ENCODE results near the gene BSPRY.
"Not testable (repeated sequence)": the region's sequence is repeated elsewhere in the genome, so short reads cannot be mapped to it uniquely, and the experiment has no call there.

Gene BSPRY

DNA sequence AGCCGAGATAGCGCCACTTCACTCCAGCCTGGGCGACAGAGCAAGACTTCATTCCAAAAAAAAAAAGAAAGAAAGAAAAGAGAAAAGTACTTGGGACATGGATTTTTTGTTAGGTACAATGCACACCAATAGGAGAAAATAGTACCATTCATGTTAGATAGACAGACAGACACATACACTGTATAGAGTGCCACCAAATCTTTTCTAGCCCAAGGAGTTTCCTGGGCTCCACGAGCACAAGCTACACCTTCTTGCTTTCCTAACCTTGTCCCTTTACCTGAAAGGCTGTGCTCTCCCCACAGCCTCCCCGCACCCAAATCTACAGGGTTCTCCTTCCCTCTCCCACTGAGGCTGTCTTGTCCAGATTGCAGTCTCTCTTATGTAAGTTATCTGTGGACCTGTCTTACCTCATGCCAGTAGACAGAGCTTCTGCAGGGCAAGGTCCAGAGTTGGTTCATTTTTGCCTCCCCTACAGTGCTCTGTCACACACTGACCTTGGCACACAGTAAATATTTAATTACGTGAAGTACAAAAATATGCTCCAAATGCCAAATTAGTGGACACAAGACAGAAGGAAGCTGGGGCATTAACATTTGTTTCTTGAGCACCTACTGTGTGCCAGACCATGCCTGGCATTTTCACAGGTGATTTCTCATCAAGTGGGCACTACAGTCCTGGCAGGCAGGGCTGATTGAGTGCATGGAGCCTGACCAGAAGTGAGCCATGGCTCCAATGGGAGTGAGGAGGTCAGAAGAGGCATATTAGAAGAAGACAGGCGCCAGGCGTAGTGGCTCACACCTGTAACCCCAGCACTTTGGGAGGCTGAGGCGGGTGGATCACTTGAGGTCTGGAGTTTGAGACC, 45.9 kb downstream of the BSPRY start:
- DNase-seq (ENCODE audit: low read depth, low spot score), result no peak

DNA sequence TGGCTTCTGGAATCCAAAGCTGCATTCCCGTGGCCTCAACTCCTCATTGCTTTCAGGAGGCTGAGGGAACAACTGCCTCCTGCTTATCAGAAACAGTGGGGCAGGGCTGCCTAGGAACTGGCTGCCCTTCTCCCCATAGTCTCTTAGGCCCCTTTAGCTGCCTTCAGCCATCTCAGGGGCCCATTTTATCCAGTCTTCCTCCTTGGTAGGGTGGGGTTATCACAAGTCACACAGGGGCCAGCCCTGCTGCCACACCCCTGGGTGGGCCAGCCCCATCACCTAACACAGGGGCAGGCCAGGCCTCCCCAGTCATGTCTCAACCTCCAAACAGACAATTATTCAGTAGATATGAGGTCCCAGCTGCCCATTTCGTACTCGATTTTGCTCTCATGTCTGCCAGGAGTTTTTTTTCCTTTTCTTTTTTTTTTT, 47.9 kb downstream of the BSPRY start:
- no peak for DNase-seq (ENCODE audit: low read depth, low spot score)

DNA sequence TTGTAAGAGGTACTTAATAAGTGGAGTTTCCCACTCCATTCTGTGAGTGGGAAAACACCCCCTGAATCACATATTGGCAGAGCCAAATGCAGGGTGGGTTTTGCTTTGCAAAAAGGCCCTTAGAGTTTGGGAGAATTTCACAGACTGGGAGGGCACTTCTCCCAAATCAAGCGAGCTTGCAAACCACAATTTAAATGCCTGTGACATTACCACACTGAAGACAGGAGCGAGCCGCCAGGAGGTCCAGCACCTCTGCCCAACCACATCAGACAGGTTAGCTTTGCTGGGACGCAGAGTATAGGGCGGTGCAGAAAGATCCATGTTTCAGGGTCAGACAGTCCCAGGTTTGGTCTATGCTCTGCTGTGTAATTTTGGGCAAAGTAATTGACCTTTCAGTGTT, 49.5 kb downstream of the BSPRY start:
- DNase-seq (ENCODE audit: low read depth, low spot score), result no peak

DNA sequence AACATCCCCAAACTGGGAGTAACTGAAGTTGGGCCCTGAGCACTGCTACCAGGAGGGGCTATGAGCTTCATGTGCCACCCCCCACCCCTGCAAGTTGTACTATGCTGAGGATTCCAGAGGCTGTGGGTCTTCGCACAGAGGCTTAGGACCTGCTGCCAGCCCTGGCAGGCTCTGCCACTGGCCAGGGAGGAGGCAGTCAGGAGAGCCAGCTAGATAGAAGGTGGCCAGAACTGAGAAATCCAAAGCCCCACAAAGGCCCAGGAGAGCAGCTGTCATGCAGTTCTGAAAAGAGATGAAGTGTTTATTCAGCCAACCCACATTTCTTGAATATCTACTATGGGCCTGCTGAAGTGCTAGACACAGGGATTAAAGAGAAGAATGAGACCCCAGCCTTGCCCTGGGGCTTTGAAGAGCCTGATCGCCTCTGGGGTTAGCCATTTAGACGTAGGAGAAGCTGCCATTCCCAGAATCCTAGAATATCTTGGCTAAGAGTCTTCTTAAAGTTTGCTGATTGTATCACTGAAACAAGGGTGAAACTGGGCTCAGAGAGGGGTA, 50.4 kb downstream of the BSPRY start:
- no peak for DNase-seq (ENCODE audit: low read depth, low spot score)

DNA sequence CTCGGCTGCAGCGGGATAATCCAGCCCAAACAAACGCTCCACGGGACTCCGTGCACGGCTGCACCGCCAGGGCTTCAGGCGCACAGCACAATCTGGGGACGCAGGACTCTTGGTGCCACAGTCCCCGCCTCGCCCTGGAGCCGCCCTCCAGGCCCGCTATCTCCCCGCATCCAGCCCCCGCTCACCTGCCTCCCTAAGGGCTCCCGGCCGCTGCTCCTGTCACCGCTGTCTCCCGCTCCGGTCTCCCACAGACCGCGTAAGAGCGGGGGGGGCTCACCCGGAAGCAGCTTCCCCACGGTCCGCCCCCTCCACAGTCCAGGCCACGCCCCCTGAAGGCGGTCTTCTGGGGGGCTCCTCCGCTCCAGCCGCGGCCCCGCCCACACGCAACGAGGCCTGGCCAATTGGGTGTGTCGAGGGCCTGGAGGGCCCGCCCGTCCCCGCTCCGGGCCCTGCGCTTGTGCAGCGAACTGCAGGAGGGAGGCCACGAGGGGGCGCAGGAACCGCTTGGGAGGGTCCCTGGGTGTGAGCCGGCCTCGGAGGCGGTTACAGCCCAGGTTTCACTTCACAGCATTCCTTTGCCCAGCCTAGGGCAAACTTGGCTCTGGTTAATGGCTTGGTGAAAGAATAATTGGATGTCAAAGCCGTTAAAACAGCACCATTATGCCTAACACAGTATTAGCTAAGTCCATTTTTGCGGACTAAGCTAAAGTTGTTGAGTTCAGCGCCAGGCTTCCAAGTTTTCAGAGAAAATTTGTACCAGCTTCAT, 51.9 kb downstream of the BSPRY start, which contains the start of gene ALAD:
TSS of gene ALAD (minus strand) at position 258 of the 766 bp plus-strand sequence. CDS start 7,725 bp downstream, outside the sequence.
- no peak for DNase-seq (ENCODE audit: low read depth, low spot score)

DNA sequence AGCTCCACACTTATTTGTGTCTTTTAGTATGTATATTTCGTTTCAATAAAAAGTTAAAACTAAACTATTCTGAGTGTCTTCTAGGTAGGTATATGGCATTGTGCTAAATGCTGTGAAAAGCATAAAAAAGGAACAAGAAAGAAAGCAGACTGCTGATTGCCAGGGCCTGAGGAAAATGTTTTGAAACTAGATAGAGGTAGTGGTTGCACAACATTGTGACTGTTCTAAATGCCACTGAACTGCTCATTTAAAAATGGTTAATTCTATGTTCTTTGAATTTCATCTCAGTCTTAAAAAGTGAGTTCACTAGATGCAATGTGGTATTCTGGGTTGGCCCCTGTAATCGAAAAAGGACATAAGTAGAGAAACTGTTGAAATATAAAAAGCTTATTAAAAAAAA, 54.3 kb downstream of the BSPRY start:
- DNase-seq (ENCODE audit: low read depth, low spot score), result no peak

DNA sequence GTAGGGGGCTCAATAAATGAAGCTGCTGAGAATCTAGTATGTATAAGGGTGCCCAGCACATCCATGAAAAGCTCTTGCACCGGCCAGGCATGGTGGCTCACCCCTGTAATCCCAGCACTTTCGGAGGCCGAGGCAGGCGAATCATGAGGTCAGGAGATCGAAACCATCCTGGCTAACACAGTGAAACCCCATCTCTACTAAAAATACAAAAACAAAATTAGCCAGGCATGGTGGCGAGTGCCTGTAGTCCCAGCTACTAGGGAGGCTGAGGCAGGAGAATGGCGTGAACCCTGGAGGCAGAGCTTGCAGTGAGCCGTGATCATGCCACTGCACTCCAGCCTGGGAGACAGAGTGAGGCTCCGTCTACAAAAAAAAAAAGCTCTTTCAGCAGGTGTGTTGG, 57.0 kb downstream of the BSPRY start:
- not testable (repeated sequence) for DNase-seq (ENCODE audit: low read depth, low spot score)

DNA sequence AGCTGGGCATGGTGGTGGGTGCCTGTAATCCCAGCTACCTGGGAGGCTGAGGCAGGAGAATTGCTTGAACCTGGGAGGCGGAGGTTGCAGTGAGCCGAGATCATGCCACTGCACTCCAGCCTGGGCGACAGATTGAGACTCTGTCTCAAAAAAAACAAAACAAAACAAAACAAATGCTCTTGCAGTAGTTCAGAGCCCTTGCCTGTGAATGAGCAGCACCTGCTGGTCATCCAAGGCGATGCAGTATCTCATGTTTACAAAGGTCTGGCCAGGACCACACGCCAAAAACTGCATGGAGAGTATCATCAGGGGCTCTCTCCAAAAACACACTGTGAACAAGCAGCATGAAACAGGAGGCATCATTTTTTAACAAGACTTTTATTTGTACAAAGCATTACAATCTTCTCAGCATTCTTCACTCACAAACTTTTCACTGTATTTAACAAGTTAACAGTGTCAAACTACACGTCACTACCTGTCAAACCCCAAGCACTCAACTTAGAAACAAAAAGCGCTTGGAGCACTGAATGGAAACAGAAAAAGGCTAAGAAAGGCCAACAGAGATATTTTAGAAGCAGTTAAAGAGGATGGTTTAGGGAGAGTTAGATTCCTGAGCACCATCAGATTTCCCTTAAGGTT, 57.7 kb downstream of the BSPRY start:
- DNase-seq (ENCODE audit: low read depth, low spot score), result not testable (repeated sequence)

DNA sequence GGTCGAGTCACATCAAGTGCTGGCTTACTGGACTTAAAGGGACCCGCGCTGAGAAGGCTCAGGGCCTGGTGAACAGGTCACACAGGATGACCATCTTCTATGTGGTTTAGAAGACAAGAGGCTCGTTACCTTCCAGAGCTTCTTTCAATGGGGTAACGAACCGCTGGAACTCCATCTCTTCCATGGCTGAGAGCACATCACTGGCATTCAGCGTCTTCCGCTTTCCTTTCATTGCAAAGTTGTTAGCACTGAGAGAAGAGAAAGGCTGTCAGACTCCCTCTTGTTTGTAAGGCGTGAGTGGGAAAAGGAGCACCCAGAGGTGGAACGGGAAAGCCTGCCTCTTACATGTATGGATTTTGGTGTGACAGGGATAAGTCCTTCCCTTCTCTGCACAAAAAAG, 60.1 kb downstream of the BSPRY start:
- DNase-seq (ENCODE audit: low read depth, low spot score), result no peak

DNA sequence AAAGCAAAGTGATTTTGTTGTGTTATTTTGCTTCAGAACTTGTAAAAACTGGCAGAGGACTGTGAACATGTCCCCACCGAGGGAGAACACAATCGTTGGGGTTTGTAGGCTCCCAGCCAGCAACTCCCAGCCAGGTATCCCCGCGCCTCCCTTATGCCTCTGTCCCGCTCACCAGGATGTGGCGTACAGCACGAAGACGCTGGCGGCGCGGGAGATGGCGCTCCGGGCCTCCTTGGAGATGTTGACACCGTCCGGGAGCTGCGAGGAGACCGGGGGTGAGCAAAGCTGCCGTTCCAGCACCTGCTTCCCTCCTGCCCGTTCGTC, 60.5 kb downstream of the BSPRY start:
- no peak for DNase-seq (ENCODE audit: low read depth, low spot score)

DNA sequence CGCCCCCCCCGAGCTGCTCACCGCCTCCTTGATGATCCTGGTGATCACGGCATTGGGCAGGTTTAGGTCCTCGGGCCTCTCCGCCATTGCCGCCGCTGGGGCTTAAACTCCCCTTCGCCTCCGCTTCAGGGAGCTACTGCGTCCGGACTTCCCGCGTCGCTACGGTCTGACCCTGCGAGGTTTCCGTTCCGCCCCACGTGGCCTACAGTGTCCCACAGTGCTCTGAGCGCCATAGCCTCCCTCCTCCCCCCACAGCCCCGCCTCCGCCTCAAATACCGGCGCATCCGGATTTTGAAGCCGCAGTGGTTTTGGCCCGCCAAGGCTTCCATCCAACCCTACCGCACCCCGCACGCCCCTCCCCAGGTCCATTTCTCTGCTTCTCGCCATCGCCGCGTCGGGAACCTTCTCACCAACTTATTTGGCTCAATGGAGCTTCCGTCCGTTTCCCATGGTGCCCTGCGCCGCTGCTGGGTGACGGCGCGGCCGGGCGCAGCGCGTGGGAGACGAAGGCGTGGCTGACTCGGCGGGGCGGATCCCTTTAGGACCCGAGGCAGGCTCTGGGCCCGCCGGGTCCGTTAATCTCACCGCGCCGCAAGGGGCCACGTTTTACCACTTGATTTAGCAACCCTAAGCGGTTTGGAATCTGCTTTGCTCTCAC, 61.0 kb downstream of the BSPRY start, which contains the start of the genes C9orf43 and POLE3:
TSS of gene C9orf43 (plus strand) at position 541 of the 658 bp plus-strand sequence. CDS start 2,747 bp downstream, outside the sequence.
TSS of gene POLE3 (minus strand) at position 469 of the 658 bp plus-strand sequence. CDS start at position 87, 382 bp downstream.
- peak; percentile 73 for DNase-seq (ENCODE audit: low read depth, low spot score)

DNA sequence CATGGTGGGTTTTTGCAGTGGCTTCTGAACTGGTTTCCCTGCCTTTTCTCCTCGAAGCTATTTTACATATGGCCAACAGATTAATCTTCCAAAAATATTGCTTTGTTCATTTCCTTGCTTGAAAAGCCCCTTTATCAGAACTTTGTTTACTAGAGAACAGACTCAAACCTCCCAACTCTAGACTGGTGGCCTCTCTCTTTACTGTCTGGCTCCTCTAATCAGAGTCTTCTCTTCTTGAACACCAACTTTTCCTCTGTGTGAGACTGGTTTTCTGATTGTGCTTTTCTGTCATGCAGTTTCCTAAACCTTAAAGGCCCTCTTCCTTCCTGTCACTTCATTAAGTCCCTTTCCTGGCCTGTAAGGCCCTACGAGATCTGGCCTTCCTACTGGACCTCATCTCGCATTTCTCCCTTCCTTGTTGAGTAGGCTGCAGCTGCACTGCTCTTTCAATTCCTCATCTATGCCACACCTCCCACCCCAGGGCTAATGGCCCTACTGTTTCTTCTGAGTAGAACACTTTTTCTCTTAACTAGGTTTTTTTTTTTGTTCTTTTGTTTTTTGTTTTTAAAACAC, 66.9 kb downstream of the BSPRY start:
- DNase-seq (ENCODE audit: low read depth, low spot score), result no peak

DNA sequence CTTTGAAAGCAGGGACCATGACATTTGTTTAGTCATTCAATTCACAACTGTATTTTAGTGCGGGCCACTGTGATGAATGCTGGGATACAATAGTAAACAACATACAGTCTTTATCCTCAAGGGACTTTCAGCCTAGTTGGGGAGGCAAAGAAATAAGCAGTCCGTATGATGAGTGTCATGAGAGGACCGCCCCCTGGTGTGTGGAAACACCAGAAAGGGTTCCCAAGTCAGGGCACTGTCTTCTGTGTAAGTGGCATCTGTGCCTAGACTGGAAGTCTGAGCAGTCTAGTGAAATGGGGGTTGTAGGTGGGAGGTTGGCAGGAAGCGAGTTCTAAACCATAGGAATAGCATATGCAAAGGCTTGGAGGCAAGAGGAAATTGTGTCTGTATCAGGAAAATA, 68.0 kb downstream of the BSPRY start:
- DNase-seq (ENCODE audit: low read depth, low spot score), result no peak

Measured in iPS DF 19.7 (cell line).